ENCODE results near the gene PIK3R3. TPM values are rescaled to one million over a fixed set of nuclear protein-coding genes. Genes with fewer than 3 reads are reported as not detected.

PIK3R3 gene
- total and polyA plus RNA-seq, 9 of the 15 experiments (the other 6 are each of a cell fraction or from before 2014, with no cell fraction given): 1.4 to 7.7 (median 4.6) TPM

- TF ChIP-seq E2F8 (IDR thresholded peaks at IDR 0.05; ENCODE audit: low read depth, partially characterized antibody) (peak; percentile 74), NCOA1 (IDR thresholded peaks at IDR 0.05; ENCODE audit: low read depth) (peak; percentile 93), MECOM (CRISPR knock-in tag; IDR thresholded peaks at IDR 0.05) (peak; percentile 92), CBFA2T3 (IDR thresholded peaks at IDR 0.05) (peak; percentile 100), HDAC2 (IDR thresholded peaks at IDR 0.05) (peak; percentile 99), FOXK2 (conservative IDR thresholded peaks at IDR 0.05 in 1 of 2, IDR thresholded peaks at IDR 0.05 in 1 of 2; ENCODE audit: low read depth in 2 of 2) (peak; percentile 80 to 81; a peak in 3 of 4 replicates), ZNF274 (IDR thresholded peaks at IDR 0.05; ENCODE audit: borderline replicate concordance, low read depth, low read length) (no peak), STAT5B (CRISPR knock-in tag; IDR thresholded peaks at IDR 0.05) (no peak), NRF1 (conservative IDR thresholded peaks at IDR 0.05 in 1 of 2, IDR thresholded peaks at IDR 0.05 in 1 of 2) (peak; percentile 78 to 80), YBX1 (IDR thresholded peaks at IDR 0.05) (no peak), ELK3 (CRISPR knock-in tag; IDR thresholded peaks at IDR 0.05) (no peak), TCFL5 (CRISPR knock-in tag; conservative IDR thresholded peaks at IDR 0.05) (no peak), TAF1 (IDR thresholded peaks at IDR 0.05; ENCODE audit: control insufficient read depth, extremely low read depth, insufficient read depth, low read length, severe bottlenecking) (no peak), CTBP1 (IDR thresholded peaks at IDR 0.05; ENCODE audit: borderline replicate concordance) (peak; percentile 99), CREB1 (IDR thresholded peaks at IDR 0.05) (peak; percentile 66; the same call in 1 of the 2 replicates), CREB1 (CRISPR knock-in tag; IDR thresholded peaks at IDR 0.05) (peak; percentile 25; the same call in 1 of the 2 replicates)
- TF ChIP-seq, protein P1, sequence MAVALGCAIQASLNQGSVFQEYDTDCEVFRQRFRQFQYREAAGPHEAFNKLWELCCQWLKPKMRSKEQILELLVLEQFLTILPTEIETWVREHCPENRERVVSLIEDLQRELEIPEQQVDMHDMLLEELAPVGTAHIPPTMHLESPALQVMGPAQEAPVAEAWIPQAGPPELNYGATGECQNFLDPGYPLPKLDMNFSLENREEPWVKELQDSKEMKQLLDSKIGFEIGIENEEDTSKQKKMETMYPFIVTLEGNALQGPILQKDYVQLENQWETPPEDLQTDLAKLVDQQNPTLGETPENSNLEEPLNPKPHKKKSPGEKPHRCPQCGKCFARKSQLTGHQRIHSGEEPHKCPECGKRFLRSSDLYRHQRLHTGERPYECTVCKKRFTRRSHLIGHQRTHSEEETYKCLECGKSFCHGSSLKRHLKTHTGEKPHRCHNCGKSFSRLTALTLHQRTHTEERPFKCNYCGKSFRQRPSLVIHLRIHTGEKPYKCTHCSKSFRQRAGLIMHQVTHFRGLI (CRISPR knock-in tag; IDR thresholded peaks at IDR 0.05): no peak; the same call in 1 of the 2 replicates
- TF ChIP-seq, protein P2, sequence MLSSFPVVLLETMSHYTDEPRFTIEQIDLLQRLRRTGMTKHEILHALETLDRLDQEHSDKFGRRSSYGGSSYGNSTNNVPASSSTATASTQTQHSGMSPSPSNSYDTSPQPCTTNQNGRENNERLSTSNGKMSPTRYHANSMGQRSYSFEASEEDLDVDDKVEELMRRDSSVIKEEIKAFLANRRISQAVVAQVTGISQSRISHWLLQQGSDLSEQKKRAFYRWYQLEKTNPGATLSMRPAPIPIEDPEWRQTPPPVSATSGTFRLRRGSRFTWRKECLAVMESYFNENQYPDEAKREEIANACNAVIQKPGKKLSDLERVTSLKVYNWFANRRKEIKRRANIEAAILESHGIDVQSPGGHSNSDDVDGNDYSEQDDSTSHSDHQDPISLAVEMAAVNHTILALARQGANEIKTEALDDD (IDR thresholded peaks at IDR 0.05): peak; percentile 98
- TF ChIP-seq, protein P3, sequence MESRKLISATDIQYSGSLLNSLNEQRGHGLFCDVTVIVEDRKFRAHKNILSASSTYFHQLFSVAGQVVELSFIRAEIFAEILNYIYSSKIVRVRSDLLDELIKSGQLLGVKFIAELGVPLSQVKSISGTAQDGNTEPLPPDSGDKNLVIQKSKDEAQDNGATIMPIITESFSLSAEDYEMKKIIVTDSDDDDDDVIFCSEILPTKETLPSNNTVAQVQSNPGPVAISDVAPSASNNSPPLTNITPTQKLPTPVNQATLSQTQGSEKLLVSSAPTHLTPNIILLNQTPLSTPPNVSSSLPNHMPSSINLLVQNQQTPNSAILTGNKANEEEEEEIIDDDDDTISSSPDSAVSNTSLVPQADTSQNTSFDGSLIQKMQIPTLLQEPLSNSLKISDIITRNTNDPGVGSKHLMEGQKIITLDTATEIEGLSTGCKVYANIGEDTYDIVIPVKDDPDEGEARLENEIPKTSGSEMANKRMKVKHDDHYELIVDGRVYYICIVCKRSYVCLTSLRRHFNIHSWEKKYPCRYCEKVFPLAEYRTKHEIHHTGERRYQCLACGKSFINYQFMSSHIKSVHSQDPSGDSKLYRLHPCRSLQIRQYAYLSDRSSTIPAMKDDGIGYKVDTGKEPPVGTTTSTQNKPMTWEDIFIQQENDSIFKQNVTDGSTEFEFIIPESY (CRISPR knock-in tag; IDR thresholded peaks at IDR 0.05): no peak; the same call in 1 of the 2 replicates
Measured at GRCh38 chr1:46158312-46159281, 26.2 kb upstream of the PIK3R3 start (continued).

Measured in K562 (cell line).